HCEC 1CT (cell line): ENCODE data around the gene TTLL1.

Experiments
- DNase-seq: peaks from one replicate; pipeline ENCODE4 v3.0.0-alpha.2; 2017

TTLL1 gene

DNA sequence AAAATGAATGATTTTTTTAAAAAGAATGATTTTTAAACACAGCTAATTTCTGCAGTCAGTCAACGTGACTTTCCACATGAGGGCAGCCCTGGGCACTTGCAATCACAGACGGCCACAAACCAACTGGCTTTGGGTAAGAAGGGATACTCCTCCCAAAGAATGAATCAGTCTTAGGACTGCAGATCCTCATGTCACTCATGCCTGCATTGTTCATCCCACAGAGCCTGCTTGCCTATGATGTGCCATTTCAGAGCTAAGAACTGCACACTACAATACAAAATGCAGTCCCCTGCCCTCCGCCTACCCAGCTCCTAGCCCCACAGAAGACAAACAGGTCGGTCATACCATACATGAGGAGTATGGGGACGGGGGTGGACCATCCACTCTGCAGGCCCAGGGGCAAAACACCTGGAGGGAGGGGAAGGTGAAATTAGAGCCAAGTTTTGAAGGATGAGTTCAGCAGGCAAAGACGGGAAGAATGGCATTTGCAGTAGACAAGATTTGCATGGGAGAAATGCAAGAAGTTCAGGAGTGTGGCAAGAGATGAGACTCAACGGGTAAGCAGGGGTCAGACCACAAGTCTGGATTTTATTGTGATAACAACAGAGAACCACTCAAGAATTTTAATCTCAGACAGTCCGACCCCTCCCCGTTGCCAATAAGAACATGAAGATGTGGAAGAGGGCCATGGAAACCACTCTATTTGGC, 98.9 kb downstream of the TTLL1 start:
- peak; percentile 92 for DNase-seq
